NOMO-1 (cell line): ENCODE results near the gene TMEM217.
A peak's percentile ranks its signal among the peaks of the same experiment; 100 is the strongest.
"Not testable (repeated sequence)": the region's sequence is repeated elsewhere in the genome, so short reads cannot be mapped to it uniquely, and the experiment has no call there.

Experiments used
- DNase-seq, 2 experiments: peaks; one replicate each; lab custom pipeline; 2025; ENCODE audit not compliant: unreplicated experiment in 2 of 2; lab: John Stamatoyannopoulos, UW

The TMEM217 gene

DNA sequence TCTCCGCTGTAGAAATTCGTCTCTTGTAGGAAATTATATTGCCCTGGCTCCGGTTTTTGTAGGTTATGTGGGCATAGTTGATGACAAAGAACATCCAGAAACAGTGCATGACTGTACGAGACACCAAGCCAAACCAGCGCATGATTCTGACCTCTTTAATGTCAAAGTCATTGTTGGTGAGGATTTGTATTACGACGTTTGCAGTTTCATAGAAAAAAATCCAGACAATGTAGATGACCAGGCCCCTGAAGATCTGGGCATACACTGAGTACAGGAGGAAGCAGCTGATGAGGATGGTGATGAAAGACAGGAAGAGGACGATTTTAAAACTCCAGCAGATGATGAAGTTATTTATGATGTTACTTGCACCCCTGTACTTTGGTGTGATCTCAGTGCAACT lies 39.4 kb downstream of the TMEM217 start:
- peak; percentile 62 to 78 for DNase-seq

DNA sequence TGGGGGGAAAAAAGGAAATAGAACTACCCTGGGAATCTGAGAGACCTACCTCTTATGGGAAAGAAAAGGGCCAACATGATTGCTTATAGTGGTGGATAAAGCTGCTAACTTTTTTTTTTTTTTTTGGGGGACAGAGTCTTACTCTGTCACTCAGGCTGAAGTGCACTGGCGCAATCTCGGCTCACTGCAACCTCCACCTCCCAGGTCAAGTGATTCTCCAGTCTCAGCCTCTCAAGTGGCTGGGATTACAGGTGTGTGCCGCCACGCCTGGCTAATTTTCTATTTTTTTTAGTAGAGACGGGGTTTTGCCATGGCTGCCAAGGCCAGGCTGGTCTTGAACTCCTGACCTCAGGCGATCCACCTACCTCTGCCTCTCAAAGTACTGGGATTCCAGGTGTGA lies 39.9 kb downstream of the TMEM217 start:
- no peak for DNase-seq

DNA sequence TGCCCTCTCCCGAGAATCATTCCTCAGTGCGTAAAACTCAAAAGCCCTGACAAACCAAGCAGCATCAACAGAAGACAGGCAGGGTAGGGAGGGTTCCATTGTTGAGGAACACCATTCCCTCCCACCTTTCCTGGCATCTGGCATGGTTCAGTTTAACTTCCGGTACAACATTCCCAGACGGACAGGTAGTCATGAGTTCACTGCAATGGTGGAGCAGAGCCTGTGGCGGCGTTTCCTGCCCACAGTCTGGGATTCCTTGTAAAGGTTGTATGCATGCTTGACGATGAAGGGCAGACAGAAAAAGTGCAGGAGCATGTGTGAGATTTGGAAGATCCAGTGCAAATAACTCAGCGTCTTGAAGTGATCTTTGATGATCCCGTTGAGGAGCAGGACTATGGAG lies 45.7 kb downstream of the TMEM217 start:
- DNase-seq = no peak

DNA sequence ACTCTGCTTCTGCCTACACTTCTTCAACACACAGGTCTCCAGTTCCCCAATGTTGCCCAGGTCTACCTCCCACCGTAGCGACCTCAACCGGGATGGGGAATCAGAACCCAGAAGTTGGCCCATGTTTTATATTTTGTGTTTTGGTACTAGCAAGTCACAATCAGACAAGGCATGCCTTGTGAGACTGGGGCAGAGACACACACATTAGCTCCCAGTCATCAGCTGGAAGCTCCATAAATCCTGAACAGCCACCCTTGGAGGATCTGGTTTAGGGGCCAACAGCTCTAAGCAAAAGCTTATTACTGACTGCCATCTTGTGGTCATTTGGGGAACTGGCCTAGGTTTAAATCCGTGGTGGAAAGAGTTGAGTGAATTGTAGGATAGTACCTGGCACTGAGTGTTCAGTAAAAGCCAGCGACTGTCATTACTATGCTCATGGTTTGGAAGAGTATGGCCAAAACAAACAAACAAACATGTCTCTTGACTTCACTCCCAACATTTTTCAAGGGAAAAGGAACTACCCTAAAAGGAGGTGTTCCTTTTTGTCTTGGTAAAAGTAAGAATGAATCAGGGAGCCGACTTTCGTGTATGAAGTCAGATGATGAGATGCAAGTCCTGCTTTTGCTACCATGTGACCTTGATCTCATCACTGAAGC lies 47.5 kb downstream of the TMEM217 start:
- DNase-seq = peak; percentile 58 to 67

DNA sequence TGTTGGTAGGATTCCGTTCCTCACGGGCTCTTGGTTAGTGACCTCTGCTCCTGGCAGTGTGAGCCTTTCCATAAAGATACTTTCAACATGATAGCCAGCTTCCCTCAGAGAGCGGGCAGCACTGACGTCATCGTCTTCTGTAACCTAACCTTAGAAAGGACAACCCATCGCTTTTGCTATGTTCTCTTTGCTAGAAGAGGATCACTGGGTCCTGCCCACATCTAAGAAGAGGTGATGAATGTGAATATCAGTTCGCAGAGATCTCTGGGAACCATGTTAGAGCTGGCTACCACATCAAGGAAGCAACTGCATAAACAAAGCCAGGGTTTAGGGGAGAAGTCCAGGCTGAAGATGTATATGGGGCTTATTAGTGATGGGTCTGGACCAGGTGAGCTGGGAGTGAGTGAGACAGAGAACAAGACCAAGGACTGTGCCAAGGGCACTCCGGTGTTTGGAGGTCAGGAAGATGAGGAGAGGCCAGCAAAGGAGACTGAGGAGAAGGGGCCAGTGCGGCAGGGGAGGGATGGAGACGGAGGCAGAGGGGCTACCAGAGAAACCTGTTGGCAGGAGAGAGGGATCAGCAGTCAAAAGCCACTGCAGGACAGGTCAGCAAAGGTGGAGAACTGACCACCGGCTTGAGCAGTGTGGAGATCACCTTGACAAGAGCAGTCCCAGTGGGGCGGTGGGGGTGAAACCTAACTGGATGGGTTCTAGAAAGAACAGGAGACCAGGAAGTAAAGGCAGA lies 48.3 kb downstream of the TMEM217 start:
- DNase-seq = no peak

DNA sequence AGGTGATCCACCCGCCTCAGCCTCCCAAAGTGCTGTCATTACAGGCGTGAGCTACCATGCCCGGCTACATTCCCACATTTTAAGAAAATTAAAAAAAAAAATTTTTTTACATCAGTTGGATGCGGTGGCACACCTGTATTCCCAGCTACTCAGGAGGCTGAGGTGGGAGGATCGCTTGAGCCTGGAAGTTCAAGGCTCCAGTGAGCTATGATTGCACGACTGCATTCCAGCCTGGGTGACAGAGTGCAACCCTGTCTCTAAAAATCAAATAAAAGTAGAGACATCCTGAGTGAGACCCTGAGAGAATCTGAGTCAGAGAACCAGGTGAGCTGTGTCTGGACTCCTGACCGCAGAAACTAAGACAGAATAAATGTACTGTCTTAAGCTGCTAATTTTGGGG lies 49.2 kb downstream of the TMEM217 start:
- DNase-seq = no peak

DNA sequence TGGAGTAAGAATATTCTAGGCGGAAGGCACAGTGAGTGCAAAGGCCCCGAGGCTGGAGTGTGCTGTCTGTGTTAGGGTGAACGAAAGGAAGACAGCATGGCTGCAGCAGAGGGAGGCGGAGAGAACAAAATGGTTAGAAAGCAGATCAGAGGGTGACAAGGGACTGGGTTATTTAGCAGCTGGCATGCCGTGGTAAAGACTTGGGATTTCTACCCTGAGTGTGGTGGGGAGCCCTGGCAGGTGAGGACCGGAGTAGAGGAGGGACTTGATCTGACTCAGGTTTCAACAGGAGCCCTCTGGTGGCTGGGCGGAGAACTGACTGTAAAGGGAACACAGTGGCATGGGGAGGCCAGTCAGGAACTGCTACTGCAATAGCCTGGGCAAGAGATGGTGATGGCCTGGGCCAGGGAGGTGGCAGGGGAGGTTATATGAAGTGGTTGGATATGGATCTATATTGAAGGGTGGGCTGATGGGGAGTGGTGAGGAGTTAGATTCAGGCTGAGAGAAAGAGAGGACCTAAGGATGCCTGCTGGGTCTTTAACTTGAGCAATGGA lies 50.0 kb downstream of the TMEM217 start:
- DNase-seq = peak; percentile 55 to 78

DNA sequence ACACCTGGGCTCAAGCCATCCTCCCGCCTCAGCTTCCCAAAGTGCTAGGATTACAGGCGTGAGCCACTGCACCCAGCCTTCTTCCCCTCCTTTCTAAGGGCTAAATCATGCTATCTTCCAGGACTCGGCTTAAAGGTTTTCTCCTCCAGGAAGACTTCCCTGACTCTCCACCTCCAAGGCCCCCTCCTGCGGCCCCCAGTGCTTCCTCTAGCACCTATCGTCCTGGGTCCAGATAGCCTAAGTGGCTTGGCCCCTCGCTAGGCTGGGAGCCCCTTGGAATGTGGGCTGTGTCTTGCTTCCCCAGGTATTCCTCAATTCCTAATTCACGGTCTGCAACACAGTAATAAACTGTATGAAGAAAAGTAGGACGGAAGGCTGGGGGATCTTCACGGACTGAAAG lies 51.3 kb downstream of the TMEM217 start:
- no peak for DNase-seq

DNA sequence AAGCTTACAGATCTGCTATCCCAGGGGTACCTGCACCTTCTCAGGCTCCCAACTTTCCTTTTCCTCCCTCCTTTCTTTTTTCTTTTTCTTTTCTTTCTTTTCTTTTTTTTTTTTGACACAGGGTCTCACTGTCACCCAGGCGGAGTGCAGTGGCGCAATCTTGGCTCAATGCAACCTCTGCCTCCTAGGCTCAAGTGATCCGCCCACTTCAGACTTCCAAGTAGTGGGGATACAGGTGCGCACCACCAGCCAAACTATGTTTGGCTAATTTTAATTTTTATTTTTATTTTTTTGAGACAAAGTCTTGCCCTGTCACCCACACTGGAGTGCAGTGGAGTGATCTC lies 52.0 kb downstream of the TMEM217 start:
- DNase-seq = no peak

DNA sequence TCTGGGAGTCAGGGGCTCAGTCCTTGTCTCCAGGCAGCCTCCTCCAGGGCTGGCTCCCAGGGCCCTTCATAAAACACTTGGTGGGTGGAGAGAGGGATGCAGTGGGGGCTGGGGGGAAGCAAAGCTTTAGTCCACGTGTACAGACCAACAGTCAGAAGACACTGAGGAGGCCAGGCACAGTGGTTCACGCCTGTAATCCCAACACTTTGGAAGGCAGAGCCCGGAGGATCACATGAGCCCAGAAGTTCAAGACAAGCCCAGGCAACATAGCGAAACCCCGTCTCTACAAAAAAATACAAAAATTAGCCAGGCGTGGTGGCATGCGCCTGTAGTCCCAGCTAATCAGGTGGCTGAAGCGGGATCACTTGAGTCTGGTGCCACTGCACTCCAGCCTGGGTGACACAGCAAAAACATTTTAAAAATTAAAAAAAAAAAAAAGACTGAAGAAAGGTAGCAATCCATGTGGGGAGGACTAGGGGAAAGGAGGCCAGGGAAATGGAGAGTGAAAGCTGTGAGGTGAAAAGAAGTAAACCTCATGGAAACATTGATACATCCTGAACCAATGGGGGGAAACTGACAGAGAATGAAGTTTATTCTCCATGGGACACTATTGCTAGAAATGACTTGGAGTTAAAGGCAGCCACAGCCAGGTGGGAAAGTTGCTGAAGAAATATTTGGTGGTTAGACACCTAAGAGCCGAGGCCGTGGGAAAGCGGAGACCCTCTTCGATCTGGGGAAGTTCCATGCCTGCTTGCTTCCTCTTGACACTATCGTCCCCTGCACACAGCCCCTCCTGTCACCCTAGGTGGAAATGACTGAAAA lies 52.6 kb downstream of the TMEM217 start:
- peak in 1 of 2 experiments; percentile 14 for DNase-seq

DNA sequence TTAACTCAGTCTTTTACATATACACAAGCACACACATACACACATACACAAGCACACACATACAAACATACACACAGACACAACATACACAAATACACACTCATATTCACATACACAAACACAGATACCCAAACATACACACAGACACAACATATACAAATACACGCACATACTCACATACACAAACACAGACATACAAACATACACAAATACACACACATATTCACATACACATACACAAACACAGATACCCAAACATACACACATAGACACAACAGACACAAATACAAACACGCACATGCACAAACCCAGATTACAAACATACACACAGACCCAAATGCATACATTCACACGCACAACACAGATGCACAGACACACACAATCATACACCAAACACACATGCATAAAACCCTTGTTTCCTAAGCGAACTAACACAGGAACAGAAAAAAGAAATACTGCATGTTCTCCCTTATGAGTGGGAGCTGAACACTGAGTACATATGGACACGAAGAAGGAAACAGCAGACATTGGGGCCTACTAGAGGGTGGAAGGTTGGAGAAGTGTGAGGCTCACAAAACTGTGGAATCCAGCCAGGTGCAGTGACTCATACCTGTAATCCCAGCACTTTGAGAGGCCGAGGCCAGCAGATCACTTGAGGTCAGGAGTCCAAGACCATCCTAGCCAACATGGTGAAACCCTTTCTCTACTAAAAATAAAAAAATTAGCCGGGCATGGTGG lies 53.8 kb downstream of the TMEM217 start:
- DNase-seq = no peak

DNA sequence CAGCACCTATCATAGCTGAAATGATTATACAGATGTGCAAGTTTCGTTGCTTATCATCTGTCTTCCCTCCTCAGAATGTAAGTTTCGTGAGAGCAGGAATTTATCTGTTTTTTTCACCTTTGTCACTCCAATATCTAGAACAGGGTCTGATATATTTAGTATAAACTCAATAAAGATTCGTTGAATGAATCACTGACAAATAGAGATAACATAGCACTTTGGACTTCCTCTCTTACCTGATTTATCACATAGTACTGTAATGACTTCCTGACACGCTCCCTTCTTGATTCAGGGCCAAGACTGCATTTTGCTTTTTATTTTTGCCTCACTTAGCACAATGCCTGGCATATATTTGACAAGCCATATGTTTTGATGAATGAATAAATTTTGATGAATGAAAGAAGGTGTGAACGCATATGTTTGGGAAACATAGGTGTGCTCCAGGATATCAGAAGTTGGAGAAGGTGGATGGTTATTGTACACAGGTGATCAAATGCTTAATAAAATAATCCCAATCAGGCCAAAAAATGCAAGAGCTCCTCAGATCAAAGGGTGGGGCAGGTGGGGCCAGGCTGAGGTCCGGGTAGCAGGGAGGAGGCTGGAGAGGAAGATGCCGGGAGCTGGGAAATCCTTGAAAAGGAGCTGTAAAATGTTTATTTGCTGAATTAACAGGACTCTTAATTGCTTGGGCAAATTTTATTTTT lies 55.0 kb downstream of the TMEM217 start:
- DNase-seq = peak; percentile 75 to 85

DNA sequence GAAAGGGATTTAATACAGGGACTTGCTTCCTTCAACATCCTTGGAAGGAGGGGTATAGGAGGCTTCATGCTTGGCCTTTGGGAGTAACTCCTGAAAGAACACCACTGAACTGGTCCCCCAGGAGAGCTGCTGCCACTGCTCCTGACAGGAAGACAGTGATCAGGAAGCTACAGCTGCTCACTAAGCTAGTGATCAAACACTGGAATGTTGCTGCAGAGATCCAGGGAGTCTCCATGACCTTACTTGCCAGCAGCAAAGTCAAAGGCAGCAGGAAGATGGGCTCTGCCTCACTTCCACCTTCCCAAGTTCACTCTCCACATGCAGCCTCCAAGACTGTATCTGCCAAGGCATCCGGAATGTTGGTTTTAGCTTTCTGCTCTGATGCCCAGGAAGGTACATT lies 56.2 kb downstream of the TMEM217 start:
- DNase-seq = no peak

DNA sequence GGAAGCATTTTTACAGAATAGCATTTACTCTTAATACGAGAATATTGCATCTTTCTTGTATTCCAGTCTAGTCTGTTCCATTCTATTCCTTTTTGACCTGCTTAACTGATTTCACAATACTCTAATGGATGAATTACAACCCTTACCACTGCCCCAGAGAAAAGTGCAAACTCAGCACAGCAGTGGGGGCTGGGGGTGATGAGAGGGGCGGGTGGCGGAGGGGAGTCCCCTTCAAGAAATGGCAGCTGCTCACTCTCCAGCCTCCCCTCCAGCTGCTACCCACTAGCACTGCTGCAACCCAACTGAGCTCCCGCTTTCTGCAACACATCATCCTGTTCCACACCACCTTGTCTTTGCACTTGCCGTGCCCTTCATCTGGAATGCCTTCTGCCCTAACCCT lies 57.9 kb downstream of the TMEM217 start:
- DNase-seq = no peak

DNA sequence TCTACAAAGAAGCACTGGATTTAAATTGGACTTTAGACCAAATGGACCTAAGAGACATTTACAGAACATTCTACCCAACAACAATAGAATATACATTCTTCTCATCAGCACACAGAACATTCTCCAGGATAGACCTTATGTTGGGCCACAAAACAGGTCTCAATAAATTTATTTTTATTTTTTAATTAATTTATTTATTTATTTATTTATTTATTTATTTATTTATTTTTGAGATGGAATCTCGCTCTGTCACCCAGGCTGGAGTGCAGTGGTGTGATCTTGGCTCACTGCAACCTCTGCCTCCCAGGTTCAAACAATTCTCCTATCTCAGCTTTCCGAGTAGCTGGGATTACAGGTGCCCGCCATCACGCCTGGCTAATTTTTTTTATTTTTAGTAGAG lies 61.5 kb downstream of the TMEM217 start:
- DNase-seq = not testable (repeated sequence)

DNA sequence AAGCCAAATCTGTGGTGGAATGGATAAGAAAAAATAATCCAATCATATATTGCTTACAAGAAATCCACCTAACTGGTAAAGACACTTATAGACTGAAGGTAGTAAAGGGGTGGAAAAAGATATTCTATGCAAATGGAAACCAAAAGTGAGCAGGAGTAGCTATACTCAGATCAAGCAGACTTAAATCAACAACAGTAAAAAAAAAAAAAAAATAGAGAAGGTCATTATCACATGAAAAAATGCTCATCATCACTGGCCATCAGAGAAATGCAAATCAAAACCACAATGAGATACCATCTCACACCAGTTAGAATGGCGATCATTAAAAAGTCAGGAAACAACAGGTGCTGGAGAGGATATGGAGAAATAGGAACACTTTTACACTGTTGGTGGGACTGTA lies 63.1 kb downstream of the TMEM217 start:
- DNase-seq = not testable (repeated sequence)

DNA sequence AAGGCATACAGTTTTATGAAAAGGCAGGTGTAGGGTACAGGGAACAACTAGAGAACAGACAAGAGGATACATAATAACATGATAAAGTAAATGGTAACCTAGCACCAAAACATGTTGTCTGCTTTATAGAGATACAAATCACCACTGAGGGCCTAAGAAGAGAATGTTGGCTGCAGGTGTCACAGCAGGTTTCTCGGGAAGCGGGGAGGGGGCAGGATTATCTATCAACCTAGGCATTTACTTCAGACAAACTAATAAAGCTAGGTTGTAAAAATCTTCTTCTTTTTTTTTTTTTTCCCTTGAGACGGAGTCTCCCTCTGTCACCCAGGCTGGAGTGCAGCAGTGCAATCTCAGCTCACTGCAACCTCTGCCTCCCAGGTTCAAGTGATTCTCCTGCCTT lies 65.3 kb downstream of the TMEM217 start:
- DNase-seq = no peak

DNA sequence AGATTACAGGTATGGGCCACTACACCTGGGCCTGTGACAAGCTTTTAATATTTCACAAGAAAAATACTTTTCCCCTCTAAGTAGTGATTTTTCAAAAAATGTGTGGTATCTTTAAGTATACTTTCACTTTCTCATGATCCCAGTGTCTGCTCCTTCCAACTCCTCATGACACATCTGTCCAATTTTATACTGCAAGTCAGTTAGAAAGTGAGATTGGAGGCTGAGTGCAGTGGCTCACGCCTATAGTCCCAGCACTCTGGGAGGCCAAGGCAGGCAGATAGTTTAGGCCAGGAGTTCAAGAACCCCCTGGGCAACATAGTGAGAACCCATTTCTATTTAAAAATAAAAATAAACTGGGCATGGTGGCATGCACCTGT lies 67.8 kb downstream of the TMEM217 start:
- peak in 1 of 2 experiments; percentile 32 for DNase-seq

DNA sequence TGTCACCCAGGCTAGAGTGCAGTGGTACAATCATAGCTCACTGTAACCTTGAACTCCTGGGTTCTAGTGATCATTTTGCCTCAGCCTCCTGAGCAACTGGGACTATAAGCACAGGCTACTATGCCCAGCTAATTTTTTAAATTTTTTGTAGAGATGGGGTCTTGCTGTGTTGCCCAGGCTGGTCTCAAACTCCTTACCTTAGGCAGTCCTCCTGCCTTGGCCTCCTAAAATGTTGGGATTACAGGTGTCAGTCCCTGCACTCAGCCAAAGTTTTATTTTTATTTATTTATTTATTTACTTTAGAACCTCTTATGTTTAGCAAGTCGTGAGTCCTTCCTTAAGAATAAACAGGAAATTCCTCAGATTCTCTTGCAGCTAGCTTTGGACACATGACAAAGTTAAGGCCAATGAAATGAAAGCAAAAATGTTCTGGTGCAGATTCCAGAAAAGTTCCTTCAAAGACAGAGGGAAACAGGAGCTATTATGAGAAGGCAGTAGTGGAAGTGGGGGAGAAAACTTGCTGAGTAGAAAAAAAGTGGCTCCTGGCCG lies 68.9 kb downstream of the TMEM217 start:
- DNase-seq = no peak
